Raji (cell line): ENCODE results near the gene SGSM1.

Source experiments
- POLR2A ChIP-seq: IDR thresholded peaks from 2 replicates; pipeline ENCODE4 v1.6.1; 2011; ENCODE audit warnings: low read depth, low read length, control low read depth; ENCODE audit not compliant: insufficient read depth

SGSM1 gene

DNA sequence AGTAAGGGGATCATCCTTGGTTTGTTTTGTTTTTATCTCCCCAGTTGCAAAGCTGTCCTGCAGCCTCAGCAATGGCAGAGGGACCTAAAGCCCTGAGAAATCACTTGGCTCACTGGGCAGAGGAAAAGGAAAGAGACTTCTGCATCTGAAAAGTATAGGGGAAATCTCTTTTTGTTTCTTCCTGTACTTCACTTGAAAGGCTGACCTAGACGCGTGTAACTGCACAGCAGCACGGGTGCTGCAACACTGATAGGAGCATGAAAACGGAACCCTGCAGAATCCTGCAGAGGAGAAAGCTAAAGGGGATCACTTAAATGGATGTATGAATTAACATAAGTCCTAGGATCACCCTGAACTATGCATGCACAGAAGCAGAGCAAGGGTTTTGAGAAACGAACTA lies 29.5 kb upstream of the SGSM1 start:
- TF ChIP-seq POLR2A = no peak

- TF ChIP-seq POLR2A = no peak
These were observed 16.5 kb upstream of the SGSM1 start for GRCh38 chr22:24789516-24789915.

DNA sequence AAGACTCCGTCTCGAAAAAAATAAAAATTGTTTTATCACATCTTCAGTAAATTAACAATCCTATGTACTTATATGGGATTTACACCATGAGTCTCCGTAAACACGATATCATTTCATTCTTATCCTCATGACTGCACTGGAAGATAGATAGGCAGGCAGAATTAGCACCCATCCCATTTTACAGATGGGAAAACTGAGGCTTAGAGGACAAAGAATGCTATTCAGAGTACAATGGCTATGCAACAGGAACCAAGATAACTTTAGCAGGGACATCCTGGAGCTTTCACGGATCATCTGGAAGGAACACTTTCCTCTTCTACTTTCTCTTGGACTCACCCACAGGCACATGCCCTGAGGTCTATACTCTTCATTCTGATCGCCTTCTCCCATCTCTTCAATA lies 14.6 kb upstream of the SGSM1 start:
- TF ChIP-seq POLR2A = no peak

- TF ChIP-seq POLR2A = no peak
These were observed 10.0 kb upstream of the SGSM1 start for GRCh38 chr22:24796056-24796455.

GRCh38 chr22:24796860-24797259 lies 9.2 kb upstream of the SGSM1 start:
- no peak for TF ChIP-seq POLR2A

DNA sequence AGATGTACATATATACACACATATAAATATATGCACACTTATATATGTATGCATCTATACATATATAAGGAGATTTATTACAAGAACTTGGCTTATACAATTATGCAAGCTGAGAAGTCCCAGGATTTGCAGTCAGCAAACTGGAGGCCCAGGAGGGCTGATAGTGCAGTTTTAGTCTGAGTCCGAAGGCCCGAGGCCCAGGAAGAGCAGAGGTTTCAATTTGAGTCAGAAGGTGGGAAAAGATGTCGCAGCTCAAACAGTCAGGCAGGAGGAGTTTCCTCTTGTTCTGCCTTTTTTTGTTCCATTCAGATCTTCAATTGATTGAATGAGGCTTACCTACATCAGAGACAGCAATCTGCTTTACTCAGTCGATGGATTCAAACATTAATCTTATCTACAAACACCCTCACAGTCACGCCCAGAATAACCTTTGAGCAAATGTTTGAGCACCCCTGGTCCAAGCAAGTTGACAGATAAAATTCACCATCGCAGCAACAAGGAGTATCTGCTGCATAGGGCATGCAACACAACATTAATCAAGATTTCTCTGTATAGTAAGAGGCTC lies 4.0 kb upstream of the SGSM1 start:
- no peak for TF ChIP-seq POLR2A

GRCh38 chr22:24803064-24803542 lies 2.9 kb upstream of the SGSM1 start:
- no peak for TF ChIP-seq POLR2A

- TF ChIP-seq POLR2A = no peak
These were observed 621 bp downstream of the SGSM1 start for GRCh38 chr22:24806663-24807001.

GRCh38 chr22:24807284-24807950 lies 1.4 kb downstream of the SGSM1 start:
- TF ChIP-seq POLR2A = no peak

- no peak for TF ChIP-seq POLR2A
These were observed 3.3 kb downstream of the SGSM1 start for GRCh38 chr22:24809331-24809730.

- no peak for TF ChIP-seq POLR2A
These were observed 4.2 kb downstream of the SGSM1 start for GRCh38 chr22:24810043-24810749.

GRCh38 chr22:24812950-24813775 lies 7.2 kb downstream of the SGSM1 start:
- no peak for TF ChIP-seq POLR2A

DNA sequence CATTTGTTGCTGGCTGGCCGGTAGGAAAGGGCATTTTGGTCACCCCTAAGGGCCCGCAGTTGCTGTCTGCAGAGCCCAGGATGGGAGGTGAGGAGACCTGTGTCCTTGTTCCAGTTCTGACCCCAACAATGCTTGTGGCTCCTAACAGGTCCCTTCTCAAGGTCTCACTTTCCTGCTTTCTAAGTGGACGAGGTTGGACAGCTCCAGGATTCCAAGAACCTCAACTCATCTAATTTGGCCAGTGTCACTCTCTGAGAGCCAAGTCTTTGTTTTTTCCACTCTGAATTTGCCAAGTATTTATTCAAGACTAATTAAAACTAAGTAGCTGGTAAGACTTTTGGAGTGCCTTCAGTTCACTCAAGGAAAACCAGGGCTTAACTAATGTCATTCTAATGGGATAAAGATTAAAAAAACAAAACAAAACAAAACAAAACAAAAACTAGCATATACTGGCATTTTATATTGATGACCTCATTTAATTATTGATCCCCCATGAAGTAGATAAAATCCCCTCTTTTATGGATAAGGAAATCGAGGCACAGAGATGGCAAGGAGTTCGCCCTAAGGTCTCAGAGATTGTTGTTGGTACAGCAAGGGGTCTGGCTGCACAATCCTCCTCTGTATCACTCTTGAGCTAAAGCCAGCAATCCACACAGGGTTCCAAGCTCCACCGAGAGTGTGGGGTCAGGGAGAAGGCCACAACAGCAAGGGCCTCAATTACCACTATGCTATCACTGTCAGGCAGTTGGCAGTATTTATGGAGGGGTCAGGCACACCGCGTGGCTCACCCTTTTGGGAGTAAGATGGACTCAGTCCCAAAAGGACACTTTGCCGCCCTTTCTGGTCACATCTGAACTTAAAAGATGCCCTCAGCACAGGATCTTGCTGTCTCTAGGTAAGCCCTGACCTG lies 8.1 kb downstream of the SGSM1 start:
- TF ChIP-seq POLR2A = no peak

DNA sequence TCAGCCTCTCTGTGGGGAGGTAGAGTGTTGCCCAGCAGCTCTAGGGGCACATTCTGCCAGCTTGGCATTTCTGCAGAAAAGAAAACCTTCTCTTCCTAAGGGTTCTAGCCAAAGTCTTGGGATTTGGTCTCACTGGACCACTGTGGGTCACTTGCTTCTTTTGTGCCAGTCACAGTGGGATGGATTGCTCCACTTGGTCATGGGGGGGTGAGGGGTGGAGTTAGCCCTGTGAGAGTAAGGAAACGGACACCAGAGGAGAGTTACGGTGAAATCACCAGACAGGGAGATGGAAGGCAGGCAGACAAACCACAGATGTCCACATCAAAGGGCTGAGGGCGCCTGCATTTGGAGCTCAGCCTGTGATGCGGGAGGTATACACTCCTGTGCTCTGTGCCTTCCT lies 10.8 kb downstream of the SGSM1 start:
- TF ChIP-seq POLR2A = no peak
